HCT116 (cell line): ENCODE results near the gene MS4A4A.

Experiments
- CTCF ChIP-seq, 3 experiments: fragments of 200-600 bp in 1 of 3; sonication (generic) in 1 of 3; IDR thresholded peaks in 2 of 3; conservative IDR thresholded peaks in 1 of 3; 2 replicates each; pipeline ENCODE4 v1.5.1; 2012 to 2017; ENCODE audit warnings: low read depth in 2 of 3, low read length in 2 of 3, antibody characterized with exemption in 1 of 3, borderline replicate concordance in 1 of 3, control low read depth in 1 of 3, mild to moderate bottlenecking in 1 of 3, mixed read lengths in 1 of 3, mixed run types in 1 of 3, moderate library complexity in 1 of 3; ENCODE audit not compliant: insufficient read depth in 1 of 3
- POLR2A ChIP-seq: IDR thresholded peaks from 2 replicates; pipeline ENCODE4 v1.7.0; 2011; ENCODE audit warnings: borderline replicate concordance; ENCODE audit not compliant: insufficient read depth, insufficient read length; ENCODE audit errors: extremely low read depth
- YY1 ChIP-seq: IDR thresholded peaks from 2 replicates; pipeline ENCODE4 v1.6.1; 2011; ENCODE audit warnings: low read length, low read depth, moderate library complexity, mild to moderate bottlenecking; ENCODE audit not compliant: insufficient replicate concordance; ENCODE audit errors: extremely low read depth

GRCh38 chr11:60263402-60263801, 17.1 kb upstream of the MS4A4A start:
- no peak for TF ChIP-seq YY1
- no peak for TF ChIP-seq CTCF (IDR thresholded peaks at IDR 0.05 in 2 of 3, conservative IDR thresholded peaks at IDR 0.05 in 1 of 3; ENCODE audit: borderline replicate concordance in 1 of 3, insufficient read depth in 1 of 3, low read depth in 2 of 3, low read length in 2 of 3)
- TF ChIP-seq POLR2A: no peak
